Measurements from ENCODE around the gene HECA. TPM values are rescaled to one million over a fixed set of nuclear protein-coding genes. Genes with fewer than 3 reads are reported as not detected.
"Not testable (repeated sequence)": the region's sequence is repeated elsewhere in the genome, so short reads cannot be mapped to it uniquely, and the experiment has no call there.

Gene HECA
- total and polyA plus RNA-seq, 2 donors, result 12.5 to 35.2 TPM

DNA sequence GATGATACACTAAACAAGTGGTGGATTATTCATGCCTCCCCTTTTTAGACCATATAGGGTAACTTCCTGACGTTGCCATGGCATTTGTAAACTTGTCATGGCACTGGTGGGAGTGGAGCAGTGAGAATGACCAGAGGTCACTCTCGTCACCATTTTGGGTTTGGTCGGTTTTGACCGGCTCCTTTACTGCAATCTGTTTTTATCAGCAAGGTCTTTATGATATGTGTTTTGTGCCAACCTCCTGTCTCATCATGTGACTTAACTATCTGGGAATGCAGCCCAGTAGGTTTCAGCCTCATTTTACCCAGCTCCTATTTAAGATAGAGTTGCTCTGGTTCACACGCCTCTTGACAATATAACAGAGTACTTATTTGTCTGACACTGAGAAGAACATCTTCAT, 22.2 kb downstream of the HECA start:
- not testable (repeated sequence) for DNase-seq (ENCODE audit: extremely low spot score); H3K27ac ChIP-seq (ENCODE audit: low read depth); H3K4me1 ChIP-seq (ENCODE audit: insufficient read depth); H3K4me3 ChIP-seq (ENCODE audit: low read depth, low read length); H3K36me3 ChIP-seq (ENCODE audit: insufficient read depth)
- 66% methylated on average over 5 of the region's 5 CpGs for WGBS

DNA sequence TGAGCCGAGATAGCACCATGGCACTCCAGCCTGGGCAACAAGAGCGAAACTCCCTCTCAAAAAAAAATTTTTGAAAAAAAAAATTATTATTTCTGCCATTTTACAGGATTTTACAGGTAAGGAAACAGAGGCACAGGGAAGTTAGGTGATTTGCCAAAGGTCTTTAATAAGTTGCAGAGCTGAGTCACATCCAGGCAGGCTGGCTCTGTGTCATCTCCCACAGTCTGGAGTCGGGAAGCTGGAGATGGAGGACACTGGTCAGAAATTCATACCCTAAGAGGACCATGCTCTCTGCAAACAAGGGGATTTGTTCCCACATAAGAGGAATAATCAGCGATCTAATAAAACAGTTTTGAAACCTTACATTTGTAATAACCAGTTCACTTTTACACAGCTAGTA, 24.1 kb downstream of the HECA start:
- WGBS, result 98% methylated on average over 4 of the region's 4 CpGs
- DNase-seq (ENCODE audit: extremely low spot score), result no peak
- H3K4me3 ChIP-seq (ENCODE audit: low read depth, low read length), result no peak overlapping the region
- no peak overlapping the region for H3K27ac ChIP-seq (ENCODE audit: low read depth)
- H3K4me1 ChIP-seq (ENCODE audit: insufficient read depth), result no peaks in the 10 kb centered on the region
- no peaks in the 10 kb centered on the region for H3K36me3 ChIP-seq (ENCODE audit: insufficient read depth)

DNA sequence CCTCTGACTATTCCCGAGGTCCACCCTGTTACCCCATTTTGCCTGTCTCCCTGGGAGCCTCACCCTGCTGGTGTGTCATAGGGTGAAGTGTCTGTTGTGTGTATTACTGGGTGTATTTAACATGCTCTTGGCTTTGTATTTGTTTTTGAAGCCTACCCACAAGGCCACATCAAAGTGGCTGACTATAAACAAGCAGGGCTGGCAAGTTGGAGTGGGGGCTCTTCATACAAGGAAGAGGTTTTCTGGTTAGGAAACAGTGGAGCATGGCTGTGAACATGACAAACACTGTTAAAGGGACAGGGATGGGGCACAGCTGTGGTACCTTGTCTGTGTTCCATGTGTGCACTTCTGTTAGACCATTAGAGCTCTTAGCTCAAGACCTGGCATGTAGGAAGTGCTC, 26.3 kb downstream of the HECA start:
- WGBS, result 49% methylated on average over 1 of the region's 1 CpG
- Histone ChIP-seq H3K4me3 (ENCODE audit: low read depth, low read length) (no peak overlapping the region), H3K4me1 (ENCODE audit: insufficient read depth) (peaks cover 1% of the 10 kb centered on the region), H3K36me3 (ENCODE audit: insufficient read depth) (no peaks in the 10 kb centered on the region), H3K27ac (ENCODE audit: low read depth) (no peak overlapping the region)
- DNase-seq (ENCODE audit: extremely low spot score), result no peak

DNA sequence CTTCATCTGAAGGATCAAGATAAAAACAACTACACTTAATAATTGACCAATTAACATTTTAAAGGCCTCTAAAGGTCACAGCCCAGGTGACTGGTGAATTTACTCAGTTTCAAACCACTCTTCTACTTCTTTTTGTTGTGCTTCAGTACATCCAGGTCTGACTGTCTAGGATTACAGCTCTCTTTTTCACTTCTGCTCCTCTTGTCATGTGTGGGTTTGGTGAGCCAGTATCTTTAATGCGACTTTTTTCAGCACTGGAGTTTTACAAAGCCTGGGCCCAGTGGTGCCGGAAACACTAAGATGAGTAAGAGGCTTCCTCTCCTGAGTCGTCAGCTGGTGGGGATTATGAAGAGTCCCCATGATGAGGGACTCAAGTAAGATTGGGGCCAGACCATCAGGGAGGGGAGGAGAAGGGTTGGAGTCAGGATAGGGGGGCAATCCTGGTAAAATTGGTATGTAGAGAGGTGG, 27.0 kb downstream of the HECA start:
- 66% methylated on average over 3 of the region's 3 CpGs for WGBS
- Histone ChIP-seq H3K4me1 (ENCODE audit: insufficient read depth) (peaks cover 1% of the 10 kb centered on the region), H3K4me3 (ENCODE audit: low read depth, low read length) (no peak overlapping the region), H3K27ac (ENCODE audit: low read depth) (no peak overlapping the region), H3K36me3 (ENCODE audit: insufficient read depth) (peaks cover 3% of the 10 kb centered on the region)
- DNase-seq (ENCODE audit: extremely low spot score), result no peak

DNA sequence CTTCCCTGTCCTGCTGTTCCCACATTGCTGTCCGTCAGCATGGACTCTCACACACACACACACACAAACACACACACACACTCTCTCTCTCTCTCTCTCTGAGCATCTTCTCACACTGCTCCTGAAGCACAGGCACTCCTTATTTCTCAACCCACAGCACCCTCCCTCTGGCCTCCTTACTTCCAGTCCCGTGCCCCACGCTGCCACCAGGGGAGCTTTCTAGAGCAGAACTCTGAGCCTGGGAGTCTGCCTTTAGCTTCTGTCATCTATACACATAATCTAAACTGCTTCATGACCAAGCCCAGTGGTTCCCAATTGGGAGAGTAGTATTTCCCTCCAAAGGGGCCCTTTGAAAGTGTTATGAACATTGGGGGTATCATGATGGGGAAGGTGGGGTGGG, 29.1 kb downstream of the HECA start:
- WGBS, result 80% methylated on average over 3 of the region's 3 CpGs

DNA sequence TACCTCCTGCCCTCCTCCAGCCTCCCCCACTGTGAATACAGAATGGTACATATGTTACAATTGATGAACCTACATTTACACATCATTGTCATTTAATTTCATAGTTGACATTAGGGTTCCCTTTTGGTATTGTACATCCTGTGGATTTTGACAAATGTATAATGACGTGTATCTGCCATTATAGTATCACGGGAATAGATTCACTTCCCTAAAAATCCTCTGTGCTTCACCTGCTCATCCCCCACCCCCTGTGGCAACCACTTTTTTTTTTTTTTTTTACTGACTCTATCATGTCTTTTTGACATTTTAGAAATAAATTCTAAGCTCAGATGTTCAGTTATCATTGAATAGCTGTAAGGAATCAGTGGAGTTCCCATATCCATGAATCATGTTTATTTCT, 30.4 kb downstream of the HECA start:
- H3K4me3 ChIP-seq (ENCODE audit: low read depth, low read length), result no peak overlapping the region
- H3K4me1 ChIP-seq (ENCODE audit: insufficient read depth), result peaks cover 1% of the 10 kb centered on the region
- no peak overlapping the region for H3K27ac ChIP-seq (ENCODE audit: low read depth)
- H3K36me3 ChIP-seq (ENCODE audit: insufficient read depth), result peaks cover 4% of the 10 kb centered on the region
- 91% methylated on average over 2 of the region's 2 CpGs for WGBS
- DNase-seq (ENCODE audit: extremely low spot score), result no peak

More for the DNA sequence above, 29.1 kb downstream of the HECA start:
- no peak overlapping the region for H3K27ac ChIP-seq (ENCODE audit: low read depth)
- H3K4me1 ChIP-seq (ENCODE audit: insufficient read depth), result peaks cover 1% of the 10 kb centered on the region
- no peak for DNase-seq (ENCODE audit: extremely low spot score)
- no peak overlapping the region for H3K4me3 ChIP-seq (ENCODE audit: low read depth, low read length)
- H3K36me3 ChIP-seq (ENCODE audit: insufficient read depth), result peaks cover 4% of the 10 kb centered on the region

DNA sequence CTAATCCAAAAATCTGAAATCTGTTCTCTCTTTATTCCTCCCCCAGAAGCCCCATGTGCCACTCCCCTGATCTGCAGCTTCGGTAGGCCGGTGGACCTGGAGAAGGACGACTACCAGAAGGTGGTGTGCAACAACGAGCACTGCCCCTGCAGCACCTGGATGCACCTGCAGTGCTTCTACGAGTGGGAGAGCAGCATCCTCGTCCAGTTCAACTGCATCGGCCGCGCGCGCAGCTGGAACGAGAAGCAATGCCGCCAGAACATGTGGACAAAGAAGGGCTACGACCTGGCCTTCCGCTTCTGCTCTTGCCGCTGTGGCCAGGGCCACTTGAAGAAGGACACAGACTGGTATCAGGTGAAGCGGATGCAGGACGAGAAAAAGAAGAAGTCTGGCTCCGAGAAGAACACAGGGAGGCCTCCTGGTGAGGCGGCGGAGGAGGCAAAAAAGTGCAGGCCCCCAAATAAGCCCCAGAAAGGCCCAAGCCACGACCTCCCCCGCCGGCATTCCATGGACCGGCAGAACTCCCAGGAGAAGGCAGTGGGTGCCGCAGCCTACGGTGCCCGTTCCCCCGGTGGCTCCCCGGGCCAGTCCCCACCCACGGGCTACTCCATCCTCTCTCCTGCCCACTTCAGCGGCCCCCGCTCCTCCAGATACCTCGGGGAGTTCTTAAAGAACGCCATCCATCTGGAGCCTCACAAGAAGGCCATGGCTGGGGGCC, 31.5 kb downstream of the HECA start:
- no peak for DNase-seq (ENCODE audit: extremely low spot score)
- no peak overlapping the region for H3K4me3 ChIP-seq (ENCODE audit: low read depth, low read length)
- peaks cover 1% of the 10 kb centered on the region for H3K4me1 ChIP-seq (ENCODE audit: insufficient read depth)
- H3K27ac ChIP-seq (ENCODE audit: low read depth), result no peak overlapping the region
- H3K36me3 ChIP-seq (ENCODE audit: insufficient read depth), result peaks cover 4% of the 10 kb centered on the region
- 97% methylated on average over 35 of the region's 35 CpGs for WGBS

DNA sequence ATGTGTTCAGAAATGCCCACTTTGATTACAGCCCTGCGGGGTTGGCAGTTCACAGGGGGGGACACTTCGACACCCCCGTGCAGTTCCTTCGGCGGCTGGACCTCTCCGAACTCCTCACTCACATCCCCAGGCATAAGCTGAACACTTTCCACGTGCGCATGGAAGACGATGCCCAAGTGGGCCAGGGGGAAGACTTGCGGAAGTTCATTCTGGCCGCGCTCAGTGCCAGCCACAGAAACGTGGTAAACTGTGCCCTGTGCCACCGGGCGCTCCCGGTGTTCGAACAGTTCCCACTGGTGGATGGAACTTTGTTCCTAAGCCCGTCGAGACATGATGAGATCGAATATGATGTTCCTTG, 32.1 kb downstream of the HECA start:
- WGBS, result 97% methylated on average over 20 of the region's 20 CpGs
- H3K4me1 ChIP-seq (ENCODE audit: insufficient read depth), result peaks cover 1% of the 10 kb centered on the region
- no peak for DNase-seq (ENCODE audit: extremely low spot score)
- no peak overlapping the region for H3K4me3 ChIP-seq (ENCODE audit: low read depth, low read length)
- H3K36me3 ChIP-seq (ENCODE audit: insufficient read depth), result peaks cover 4% of the 10 kb centered on the region
- no peak overlapping the region for H3K27ac ChIP-seq (ENCODE audit: low read depth)

DNA sequence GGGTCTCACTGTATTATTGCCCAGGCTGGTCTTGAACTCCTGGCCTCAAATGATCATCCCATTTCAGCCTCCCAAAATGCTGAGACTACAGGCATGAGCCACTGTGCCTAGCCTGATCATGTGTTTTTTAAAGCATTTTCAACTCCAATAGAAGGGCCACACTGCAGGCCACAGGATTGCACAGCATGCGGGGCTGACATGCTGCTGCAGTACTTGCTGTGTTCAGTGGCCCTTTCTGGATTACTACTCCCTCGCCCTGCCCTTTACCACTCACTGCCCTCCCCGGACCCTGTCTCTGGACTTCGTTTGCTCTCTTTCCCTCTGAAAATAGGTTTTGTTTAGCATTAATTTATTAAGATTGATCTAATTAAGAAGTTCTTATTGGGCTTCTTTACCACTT, 37.3 kb downstream of the HECA start:
- Histone ChIP-seq H3K4me3 (ENCODE audit: low read depth, low read length) (no peak overlapping the region), H3K27ac (ENCODE audit: low read depth) (no peak overlapping the region), H3K36me3 (ENCODE audit: insufficient read depth) (peaks cover 1% of the 10 kb centered on the region), H3K4me1 (ENCODE audit: insufficient read depth) (no peaks in the 10 kb centered on the region)
- 94% methylated on average over 4 of the region's 4 CpGs for WGBS
- no peak for DNase-seq (ENCODE audit: extremely low spot score)

DNA sequence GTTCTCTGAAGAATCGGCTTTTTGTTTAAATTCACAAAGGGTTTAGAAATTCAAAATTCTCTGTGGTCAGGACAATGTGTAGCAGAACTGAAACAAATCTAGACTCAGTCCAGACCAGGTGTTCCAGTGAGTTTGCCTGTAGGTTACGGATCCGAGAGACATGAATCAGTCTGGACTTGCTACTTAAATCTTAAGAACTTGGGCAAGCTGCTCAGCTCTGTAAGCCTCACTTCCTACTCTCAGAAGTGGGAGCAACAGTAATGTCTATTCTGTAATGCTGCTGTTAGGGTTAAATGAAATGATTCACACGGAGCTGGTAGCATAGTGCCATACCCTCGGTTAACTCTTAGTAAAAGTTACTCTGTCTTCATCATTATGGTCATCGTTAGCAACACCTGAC, 37.7 kb downstream of the HECA start:
- 79% methylated on average over 6 of the region's 6 CpGs for WGBS

DNA sequence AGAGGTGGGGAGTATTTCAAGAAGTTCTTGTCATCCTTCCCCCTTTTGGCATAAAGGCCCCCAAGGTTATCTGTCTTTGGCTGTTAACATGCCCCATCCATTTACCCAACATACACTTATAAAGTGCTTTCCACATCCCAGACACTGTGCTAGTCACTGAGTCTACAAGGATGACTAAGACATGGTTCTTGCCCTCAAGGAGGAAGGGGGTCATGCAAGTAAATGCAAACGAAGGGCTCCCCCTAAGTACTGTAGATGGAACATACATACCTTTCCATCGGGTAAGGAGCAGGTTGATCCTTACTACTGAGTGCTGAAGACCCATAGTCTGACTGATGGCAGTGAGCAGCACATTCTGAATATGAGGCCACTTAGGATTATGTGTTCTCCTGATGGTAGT, 38.3 kb downstream of the HECA start:
- no peak overlapping the region for H3K4me3 ChIP-seq (ENCODE audit: low read depth, low read length)
- H3K36me3 ChIP-seq (ENCODE audit: insufficient read depth), result peaks cover 2% of the 10 kb centered on the region
- H3K4me1 ChIP-seq (ENCODE audit: insufficient read depth), result no peaks in the 10 kb centered on the region
- 76% methylated on average over 2 of the region's 2 CpGs for WGBS
- no peak overlapping the region for H3K27ac ChIP-seq (ENCODE audit: low read depth)
- no peak for DNase-seq (ENCODE audit: extremely low spot score)

More for the DNA sequence above, 37.7 kb downstream of the HECA start:
- H3K36me3 ChIP-seq (ENCODE audit: insufficient read depth), result peaks cover 2% of the 10 kb centered on the region
- no peaks in the 10 kb centered on the region for H3K4me1 ChIP-seq (ENCODE audit: insufficient read depth)
- H3K27ac ChIP-seq (ENCODE audit: low read depth), result no peak overlapping the region
- DNase-seq (ENCODE audit: extremely low spot score), result no peak
- no peak overlapping the region for H3K4me3 ChIP-seq (ENCODE audit: low read depth, low read length)

DNA sequence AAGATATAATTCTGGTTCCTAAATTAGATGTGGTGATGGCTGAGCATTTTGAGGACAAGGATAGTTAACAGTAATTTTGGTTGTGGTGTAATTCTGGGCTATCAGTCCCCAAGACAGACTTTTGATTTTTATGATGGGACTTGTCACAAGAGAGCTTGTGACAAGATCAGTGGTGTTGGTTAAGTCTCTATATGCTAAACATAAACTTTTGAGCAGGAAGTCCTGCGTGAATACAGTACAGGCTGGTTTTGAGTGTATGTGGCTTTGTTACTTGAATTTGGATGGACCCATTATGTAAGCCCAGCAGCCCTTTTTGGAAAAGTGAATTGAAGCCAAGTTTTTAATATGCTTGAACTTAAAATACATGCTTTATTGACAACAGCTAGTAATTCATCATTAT, 38.9 kb downstream of the HECA start:
- Histone ChIP-seq H3K27ac (ENCODE audit: low read depth) (no peak overlapping the region), H3K36me3 (ENCODE audit: insufficient read depth) (peaks cover 2% of the 10 kb centered on the region), H3K4me1 (ENCODE audit: insufficient read depth) (no peaks in the 10 kb centered on the region), H3K4me3 (ENCODE audit: low read depth, low read length) (no peak overlapping the region)
- no peak for DNase-seq (ENCODE audit: extremely low spot score)
- WGBS, result 91% methylated on average over 1 of the region's 1 CpG

DNA sequence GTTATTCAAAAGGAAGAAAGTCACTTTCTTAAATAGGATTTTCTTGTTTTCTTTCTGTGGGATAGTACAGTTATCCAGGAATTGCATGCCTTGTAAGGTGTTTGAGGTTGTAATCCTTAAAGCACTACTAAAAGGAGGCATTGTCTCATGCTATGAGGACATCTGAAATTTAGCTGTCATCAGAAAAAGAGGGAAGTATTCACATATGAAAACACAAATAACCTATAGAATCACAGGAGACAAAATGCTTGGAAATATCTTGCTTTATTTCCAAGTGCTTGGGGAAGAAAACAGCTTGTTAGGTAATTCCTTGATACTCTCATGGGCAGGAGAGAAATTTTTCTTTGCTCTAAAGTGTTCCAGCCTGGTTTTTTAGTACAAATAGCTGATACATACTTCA, 40.1 kb downstream of the HECA start:
- Histone ChIP-seq H3K4me1 (ENCODE audit: insufficient read depth) (no peaks in the 10 kb centered on the region), H3K36me3 (ENCODE audit: insufficient read depth) (peaks cover 2% of the 10 kb centered on the region), H3K27ac (ENCODE audit: low read depth) (no peak overlapping the region), H3K4me3 (ENCODE audit: low read depth, low read length) (no peak overlapping the region)
- DNase-seq (ENCODE audit: extremely low spot score), result no peak

DNA sequence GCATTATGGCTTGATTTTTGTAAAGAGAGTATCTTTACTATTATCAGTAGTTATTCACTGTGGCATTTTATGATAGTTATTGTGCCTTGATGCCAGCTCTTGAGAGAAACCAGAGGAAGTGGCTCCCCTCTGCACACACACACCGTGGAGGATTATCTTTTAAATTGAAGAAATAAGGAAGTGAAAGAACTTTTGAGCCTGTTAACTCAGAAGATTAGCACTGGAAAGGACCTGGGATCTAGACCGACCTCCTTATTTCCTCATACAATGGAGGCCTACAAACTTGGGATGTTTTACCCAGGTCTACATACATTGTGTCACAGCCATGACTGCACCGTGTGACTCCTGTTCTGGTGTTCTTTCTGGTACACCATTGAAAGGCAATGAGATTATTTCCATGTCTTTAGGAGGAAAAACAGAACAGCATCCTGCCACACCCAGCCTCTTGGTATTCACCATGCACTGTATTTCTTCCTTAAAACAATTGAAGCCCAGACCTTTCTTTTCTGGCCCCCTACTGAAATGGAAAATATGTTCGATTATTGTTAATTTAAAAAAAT, 40.6 kb downstream of the HECA start:
- no peak overlapping the region for H3K4me3 ChIP-seq (ENCODE audit: low read depth, low read length)
- H3K27ac ChIP-seq (ENCODE audit: low read depth), result no peak overlapping the region
- 65% methylated on average over 4 of the region's 4 CpGs for WGBS
- no peaks in the 10 kb centered on the region for H3K4me1 ChIP-seq (ENCODE audit: insufficient read depth)
- peaks cover 4% of the 10 kb centered on the region for H3K36me3 ChIP-seq (ENCODE audit: insufficient read depth)
- no peak for DNase-seq (ENCODE audit: extremely low spot score)
